MM.1S (cell line): ENCODE measurements around the gene SMG6.

Experiments
- EZH2 ChIP-seq: fragments of 300-600 bp; sonication (generic); optimal IDR thresholded peaks from 2 replicates; pipeline ENCODE3; 2017; ENCODE audit warnings: low read depth, mild to moderate bottlenecking, antibody characterized with exemption, low read length, mixed read lengths
- TF ChIP-seq, protein P1 (sequence below): fragments of 300-600 bp; sonication (generic); IDR thresholded peaks from 2 replicates; pipeline ENCODE4 v1.5.1; 2016; ENCODE audit warnings: antibody characterized with exemption, low read length, mixed read lengths

DNA sequence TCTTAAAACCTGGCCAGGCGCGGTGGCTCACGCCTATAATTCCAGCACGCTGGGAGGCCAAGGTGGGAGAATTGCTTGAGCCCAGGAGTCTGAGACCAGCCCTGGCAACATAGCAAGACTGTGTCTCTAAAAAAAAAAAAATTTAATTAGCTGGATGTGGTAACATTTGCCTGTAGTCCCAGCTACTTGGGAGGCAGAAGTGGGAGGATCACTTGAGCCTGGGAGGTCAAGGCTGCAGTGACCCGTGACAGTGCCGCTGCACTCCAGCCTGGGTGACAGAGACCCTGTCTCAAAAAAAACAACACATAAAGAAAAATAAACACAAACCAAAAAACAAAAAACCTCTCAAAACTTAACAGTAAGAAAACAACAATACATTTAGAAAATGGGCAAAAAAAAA is 106.3 kb downstream of the SMG6 start:
- TF ChIP-seq, protein P1, sequence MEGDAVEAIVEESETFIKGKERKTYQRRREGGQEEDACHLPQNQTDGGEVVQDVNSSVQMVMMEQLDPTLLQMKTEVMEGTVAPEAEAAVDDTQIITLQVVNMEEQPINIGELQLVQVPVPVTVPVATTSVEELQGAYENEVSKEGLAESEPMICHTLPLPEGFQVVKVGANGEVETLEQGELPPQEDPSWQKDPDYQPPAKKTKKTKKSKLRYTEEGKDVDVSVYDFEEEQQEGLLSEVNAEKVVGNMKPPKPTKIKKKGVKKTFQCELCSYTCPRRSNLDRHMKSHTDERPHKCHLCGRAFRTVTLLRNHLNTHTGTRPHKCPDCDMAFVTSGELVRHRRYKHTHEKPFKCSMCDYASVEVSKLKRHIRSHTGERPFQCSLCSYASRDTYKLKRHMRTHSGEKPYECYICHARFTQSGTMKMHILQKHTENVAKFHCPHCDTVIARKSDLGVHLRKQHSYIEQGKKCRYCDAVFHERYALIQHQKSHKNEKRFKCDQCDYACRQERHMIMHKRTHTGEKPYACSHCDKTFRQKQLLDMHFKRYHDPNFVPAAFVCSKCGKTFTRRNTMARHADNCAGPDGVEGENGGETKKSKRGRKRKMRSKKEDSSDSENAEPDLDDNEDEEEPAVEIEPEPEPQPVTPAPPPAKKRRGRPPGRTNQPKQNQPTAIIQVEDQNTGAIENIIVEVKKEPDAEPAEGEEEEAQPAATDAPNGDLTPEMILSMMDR = no peak
- TF ChIP-seq EZH2 = no peak
